ENCODE data around the gene SAMD11.

- no peak for TF ChIP-seq MAFG (CRISPR knock-in tag; IDR thresholded peaks at IDR 0.05)
- no peak for TF ChIP-seq PHF21A (CRISPR knock-in tag; IDR thresholded peaks at IDR 0.05)
- TF ChIP-seq EP300 (IDR thresholded peaks at IDR 0.05; ENCODE audit: low read depth in 2 of 2, low read length in 2 of 2) = no peak
- no peak for TF ChIP-seq EP300 (CRISPR knock-in tag; IDR thresholded peaks at IDR 0.05; ENCODE audit: borderline replicate concordance)
- no peak for TF ChIP-seq ZNF773 (CRISPR knock-in tag; IDR thresholded peaks at IDR 0.05; ENCODE audit: borderline replicate concordance)
- TF ChIP-seq MXI1 (IDR thresholded peaks at IDR 0.05; ENCODE audit: borderline replicate concordance, low read depth, low read length) = no peak
- TF ChIP-seq MATR3 (CRISPR knock-in tag; IDR thresholded peaks at IDR 0.05) = no peak
- no peak for TF ChIP-seq BRF2 (CRISPR knock-in tag; IDR thresholded peaks at IDR 0.05)
- TF ChIP-seq SIN3A (IDR thresholded peaks at IDR 0.05; ENCODE audit: borderline replicate concordance, low read depth, low read length) = no peak
- no peak for TF ChIP-seq TCF7L2 (IDR thresholded peaks at IDR 0.05; ENCODE audit: low read depth, low read length)
Observed at GRCh38 chr1:932173-932510, 8.4 kb downstream of the SAMD11 start.

Data from HepG2 (cell line).